Inflammatory macrophage treated with lipopolysaccharide for 1 hour (primary cell): ENCODE results near the gene KIAA1671.

Experiments
- DNase-seq, 2 donors: peaks; one replicate each; pipeline ENCODE4 v3.0.0-alpha.2; 2020 to 2022

KIAA1671 gene

GRCh38 chr22:25153961-25154666 is 201.6 kb downstream of the KIAA1671 start:
- DNase-seq, result no peak

DNA sequence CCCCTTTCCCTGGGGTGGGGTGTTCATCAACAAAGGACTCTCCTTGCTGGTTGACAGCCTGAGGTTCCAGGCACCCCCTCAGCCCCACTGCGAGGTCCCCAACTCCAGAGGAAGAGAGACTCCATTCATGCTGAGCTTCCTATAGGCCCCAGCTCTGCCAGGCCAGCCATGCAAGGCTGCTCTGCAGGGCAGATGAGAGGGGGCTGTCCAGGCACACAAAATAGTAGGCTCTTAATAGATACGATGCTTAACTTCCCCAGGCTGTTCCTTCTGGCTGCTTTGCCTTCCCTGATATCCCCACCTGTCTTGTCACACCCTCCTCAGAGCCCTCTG is 202.1 kb downstream of the KIAA1671 start:
- no peak for DNase-seq

- DNase-seq, result no peak
Measured at GRCh38 chr22:25156736-25157135, 204.2 kb downstream of the KIAA1671 start.

DNA sequence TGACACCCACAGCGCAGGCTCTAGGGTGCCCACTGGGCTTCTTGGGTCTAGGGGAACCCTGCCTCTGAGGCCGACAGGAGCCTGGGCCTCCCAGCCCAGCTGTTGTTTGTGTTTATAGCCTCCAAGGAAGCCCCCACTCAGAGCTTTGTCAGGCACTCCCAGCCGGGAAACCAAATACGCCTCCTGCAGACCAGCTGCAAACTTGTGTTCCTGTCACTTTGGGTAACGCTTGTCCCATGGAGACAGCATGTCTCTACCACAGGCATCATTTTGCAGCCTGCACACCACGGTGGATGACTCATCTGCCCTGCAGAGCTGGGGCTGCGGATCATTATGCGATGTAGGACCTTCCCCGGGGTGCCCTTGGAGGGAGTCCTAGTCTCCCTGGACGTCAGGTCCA is 206.5 kb downstream of the KIAA1671 start:
- DNase-seq, result no peak

DNA sequence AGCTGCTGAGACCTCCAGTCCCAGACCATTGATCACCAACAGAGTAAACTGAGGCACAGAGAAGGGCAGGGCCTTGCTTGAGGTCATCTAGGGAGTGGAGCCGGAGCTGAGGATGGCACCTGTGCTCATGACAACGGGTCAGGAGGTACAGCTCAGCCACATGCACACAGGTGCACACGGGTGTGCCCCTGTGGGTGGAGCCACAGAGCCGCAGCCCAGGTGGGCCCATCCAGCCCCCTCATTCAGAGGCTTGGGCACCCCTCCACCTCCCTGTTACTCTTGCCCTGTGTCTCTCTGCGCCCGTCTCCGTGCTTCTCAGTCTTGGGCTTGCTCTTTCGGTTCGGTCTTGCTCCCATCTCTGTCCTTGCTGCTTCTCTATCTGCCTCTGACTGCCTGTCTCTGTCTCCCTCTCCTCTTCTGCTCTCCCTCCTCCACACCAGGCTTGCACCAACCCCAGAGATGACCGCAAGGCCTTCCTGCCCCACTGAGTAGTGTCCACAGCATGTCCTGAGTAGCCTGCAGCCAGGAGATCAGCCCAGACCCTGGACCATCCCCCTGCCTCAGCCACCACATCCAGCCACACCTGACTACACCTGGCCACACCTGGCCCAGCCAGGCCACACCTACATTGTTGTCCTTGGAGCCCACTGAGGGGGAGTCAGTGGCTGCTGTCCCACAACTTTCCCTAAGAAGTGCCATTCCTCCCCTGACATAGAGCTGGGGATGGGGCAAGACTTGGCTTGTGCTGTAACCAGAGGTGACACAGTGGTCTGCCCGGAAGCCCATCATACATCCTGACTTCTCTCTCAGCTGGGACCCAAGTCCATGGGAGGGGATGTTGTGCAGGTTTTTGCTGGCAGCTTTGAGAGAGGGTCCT is 207.8 kb downstream of the KIAA1671 start:
- no peak for DNase-seq

GRCh38 chr22:25161017-25161915 is 208.8 kb downstream of the KIAA1671 start:
- DNase-seq, result no peak

GRCh38 chr22:25161916-25162530 is 209.5 kb downstream of the KIAA1671 start:
- DNase-seq, result no peak

GRCh38 chr22:25162561-25162960 is 210.0 kb downstream of the KIAA1671 start:
- DNase-seq, result no peak

GRCh38 chr22:25165785-25166184 is 213.3 kb downstream of the KIAA1671 start:
- DNase-seq, result no peak

DNA sequence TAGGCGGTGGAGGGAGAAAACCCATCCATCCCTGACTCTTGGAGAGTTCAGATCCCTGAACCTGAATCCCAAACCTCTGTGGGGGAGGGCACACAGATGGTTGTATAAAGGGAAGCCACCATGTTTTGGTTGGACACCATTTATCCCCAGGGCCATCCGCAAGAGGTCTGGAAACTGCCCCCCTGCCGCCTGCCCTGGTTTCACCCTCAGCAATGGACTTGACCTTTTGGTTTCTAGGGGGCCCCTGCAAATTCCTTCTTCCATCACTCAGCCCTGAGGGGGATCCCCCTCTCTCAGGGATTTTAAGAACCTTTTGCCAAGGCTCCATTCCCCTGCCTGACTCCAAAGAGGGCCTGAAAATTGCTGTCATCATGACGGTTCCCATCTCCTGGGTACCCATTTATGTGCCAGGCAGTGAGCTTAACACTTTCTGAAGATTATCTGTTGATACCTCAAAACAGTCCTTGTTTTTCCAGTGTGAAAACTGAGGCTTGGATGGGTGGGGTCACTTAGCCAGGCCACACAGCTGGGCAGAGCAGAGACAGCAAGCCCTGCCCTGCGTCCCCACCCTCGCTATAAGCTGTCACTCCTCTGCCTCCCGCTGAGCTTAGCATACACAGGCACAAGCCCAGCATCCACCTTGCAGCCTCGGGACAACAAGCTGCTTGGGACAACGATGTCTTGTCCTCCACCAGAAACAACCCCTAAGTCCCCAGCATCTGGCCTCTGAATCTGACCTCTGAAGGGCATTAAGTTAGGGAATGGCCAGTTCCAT is 213.9 kb downstream of the KIAA1671 start:
- no peak for DNase-seq

GRCh38 chr22:25167082-25167481 is 214.6 kb downstream of the KIAA1671 start:
- DNase-seq, result no peak

GRCh38 chr22:25167834-25168601 is 215.5 kb downstream of the KIAA1671 start:
- no peak for DNase-seq

DNA sequence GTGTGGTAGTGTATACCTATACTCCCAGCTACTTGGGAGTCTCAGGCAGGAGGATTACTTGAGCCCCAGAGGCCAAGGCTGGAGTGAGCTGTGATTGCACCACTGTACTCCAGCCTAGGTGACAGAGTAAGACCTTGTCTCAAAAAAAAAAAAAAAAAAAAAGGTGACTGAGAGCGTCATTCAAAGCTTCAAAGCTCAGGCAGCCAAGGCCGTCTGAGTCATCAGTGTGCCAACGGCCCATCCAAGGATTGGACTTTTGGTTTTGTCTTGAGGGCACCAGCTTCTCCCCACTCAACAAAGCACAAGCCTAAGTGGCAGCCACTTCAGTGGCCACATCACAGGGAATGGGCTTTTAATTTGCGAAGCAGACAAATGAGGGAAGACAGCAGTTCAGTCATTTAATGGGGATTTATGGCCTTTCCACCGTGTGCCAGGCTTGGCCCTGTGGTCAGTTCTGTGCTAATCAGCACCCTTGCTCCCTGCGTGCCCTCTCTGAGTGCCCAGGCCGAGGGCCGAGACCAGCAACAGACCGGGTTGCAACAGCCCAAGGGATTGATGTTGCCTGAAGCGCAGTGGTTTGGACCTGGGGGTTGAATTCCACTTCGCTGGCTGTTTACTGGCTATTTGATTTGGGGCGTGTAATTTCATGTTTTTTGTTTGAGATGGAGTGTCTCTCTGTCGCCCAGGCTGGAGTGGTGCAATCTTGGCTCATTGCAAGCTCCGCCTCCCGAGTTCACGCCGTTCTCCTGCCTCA is 216.9 kb downstream of the KIAA1671 start:
- no peak for DNase-seq

DNA sequence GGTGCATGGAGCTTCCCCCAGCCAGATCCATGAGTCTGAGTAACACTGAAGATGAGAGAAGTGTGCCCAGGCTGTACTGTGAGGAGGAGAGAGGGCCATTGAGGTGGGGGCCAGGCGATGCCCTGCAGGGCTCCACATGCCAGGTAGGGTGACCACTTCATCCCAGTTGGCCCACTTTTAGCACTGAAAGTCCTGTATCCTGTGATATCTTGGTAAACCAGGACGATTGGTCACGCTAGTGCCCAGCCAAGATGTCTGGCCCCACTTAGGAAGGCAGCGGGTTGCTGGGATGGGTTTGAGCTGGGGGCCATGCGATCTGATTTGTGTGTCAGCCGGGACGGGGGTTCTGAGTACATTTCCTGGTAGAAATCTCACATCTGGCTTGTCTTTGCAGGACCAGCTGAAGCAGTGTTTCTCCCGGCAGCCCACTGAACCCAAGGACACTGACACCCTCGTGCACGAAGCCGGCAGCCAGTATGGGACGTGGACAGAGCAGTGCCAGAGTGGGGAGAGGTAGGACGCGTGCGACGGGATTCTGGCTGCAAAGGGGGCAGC is 218.0 kb downstream of the KIAA1671 start:
- no peak for DNase-seq

GRCh38 chr22:25172153-25172552 is 219.6 kb downstream of the KIAA1671 start:
- no peak for DNase-seq

DNA sequence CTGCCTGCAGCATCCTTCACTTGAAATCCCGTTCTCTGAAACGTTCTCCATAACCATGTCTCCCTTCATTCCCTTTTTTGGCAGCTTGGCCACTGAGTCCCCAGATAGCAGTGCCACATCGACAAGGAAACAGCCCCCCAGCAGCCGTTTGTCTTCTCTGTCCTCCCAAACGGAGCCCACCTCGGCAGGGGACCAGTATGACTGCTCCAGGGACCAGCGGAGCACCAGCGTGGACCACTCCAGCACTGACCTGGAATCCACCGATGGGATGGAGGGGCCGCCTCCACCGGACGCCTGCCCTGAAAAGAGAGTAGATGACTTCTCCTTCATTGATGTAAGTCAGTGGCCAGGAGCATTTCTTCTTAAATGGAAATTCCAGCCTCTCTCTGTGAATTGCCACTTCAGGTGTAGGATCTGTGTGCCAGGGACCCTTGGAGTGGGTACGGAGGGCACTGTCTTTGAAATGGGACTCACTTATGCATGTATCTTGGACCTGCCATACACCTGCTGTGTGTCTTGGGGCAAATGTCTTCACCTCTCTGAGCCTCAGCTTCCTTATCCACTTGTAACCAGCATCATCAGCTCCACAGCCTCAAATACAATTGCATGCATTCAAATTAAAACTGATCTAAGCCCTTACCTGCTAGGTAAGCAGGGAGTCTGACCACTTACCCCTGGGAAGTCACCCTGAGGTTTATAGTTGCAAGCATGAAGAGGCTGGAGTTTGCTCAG is 221.8 kb downstream of the KIAA1671 start:
- DNase-seq, result no peak

DNA sequence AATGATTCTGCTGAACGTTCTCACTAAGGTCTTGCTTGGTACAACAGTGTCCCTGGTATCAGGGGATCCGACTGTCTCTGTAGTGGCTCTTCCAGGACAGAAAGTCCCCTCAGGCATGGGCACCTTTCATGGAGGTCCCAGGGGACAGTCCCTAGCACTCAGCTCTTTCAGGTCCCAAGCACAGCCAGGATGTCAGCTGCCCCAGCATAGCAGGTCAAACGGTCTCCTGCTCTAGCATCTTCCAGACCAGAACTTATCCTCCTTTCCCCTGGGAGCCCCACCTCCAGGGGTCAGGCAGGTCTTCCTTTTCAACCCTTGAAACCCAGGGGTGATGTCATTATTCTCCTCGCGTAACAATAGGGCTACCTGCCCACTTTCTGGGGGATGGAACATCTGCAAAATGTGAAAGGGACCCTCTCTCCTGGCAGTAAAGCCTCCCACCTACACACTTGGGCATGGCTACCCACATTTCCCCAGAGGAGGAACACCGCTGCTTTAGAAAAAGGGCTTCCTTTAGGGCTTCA is 222.4 kb downstream of the KIAA1671 start:
- DNase-seq, result no peak

DNA sequence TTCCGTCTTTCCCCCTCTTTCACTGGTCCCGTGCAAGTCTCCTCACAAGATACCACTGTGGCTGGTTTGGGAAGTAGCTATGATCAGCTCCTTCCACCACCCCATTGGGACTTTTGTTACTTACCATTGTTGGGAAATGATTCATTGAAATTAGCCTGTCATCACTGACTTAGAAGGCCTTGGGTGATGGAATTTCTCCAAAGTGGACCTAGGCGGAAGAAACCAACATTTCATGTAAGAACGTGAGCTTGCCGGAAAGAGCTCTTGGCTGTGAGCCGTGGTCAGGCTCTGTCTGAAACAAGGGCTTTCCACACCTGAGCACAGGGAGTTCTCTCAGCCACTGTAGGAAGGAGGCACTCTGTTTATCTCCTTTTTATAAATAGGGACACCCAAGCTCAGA is 223.7 kb downstream of the KIAA1671 start:
- DNase-seq, result no peak

DNA sequence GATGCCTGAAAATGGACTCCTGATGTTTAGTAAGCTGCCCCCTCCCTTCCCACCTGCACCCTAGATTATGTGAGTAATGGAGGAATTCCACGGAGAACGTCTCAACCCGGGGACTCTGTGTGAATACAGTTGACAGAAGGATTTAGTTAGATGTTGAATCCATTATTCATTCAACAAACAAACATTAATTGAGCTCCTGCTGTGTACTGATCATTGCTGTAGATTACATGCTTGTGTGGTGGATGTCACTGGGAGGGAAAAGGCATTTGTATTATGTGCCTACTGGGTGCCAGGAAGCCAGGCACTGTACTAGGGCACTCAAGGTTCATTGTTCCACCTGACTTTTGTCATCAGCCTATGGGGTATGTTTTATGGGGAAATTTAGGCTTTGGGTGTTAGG is 224.3 kb downstream of the KIAA1671 start:
- DNase-seq, result no peak
